HepG2 (cell line): ENCODE data around the gene SLC22A5. TPM values are rescaled to one million over a fixed set of nuclear protein-coding genes. Genes with fewer than 3 reads are reported as not detected.

ENCODE experiments used
- ATAC-seq: fragments of 200-7000 bp; cut with Tn5 transposase; 3 replicates; pipeline ENCODE4 v1.9.1; 2020; ENCODE audit warnings: mild to moderate bottlenecking, moderate library complexity
- BruUV-seq: library from RNA; stranded (reverse); fragments of 400-500 nt; replicated peaks from 2 replicates; lab custom pipeline; 2021; lab: Mats Ljungman, UMichigan
- CTCF ChIA-PET: fragments of 300-600 bp; formaldehyde crosslinking; extraction: SDS; loops from one replicate; lab custom pipeline; 2021; ENCODE audit warnings: low total read pairs, inconsistent platforms, low intra/inter-chr PET ratio; lab: Yijun Ruan, JAX
- POLR2A ChIA-PET: fragments of 350-600 bp; sonication (Branson Sonifier 250); formaldehyde crosslinking; loops from one replicate; lab custom pipeline; 2020; ENCODE audit warnings: antibody characterized with exemption, inconsistent platforms; lab: Yijun Ruan, JAX
- DNase-seq: peaks from one replicate; pipeline ENCODE4 v3.0.0-alpha.2; 2015; ENCODE audit warnings: low spot score
- FAIRE-seq: peaks from 3 replicates; lab custom pipeline; 2011; peaks lifted over from hg19 to GRCh38; lab: Jason Lieb, UNC
- H2AFZ ChIP-seq: one replicate; pipeline ENCODE4 v1.6.1; 2011; ENCODE audit warnings: low read length, inconsistent platforms
- H3K27ac ChIP-seq: fragments of 300-600 bp; 3 replicates; pipeline ENCODE4 v1.8.0; 2011; ENCODE audit warnings: mixed run types, mild to moderate bottlenecking, mixed read lengths, low read length, inconsistent platforms; ENCODE audit not compliant: insufficient read depth; ENCODE audit errors: extremely low read length
- H3K27me3 ChIP-seq, 2 experiments: fragments of 200-600 bp in 1 of 2; 2 replicates in 1 of 2; 3 replicates in 1 of 2; pipeline versions ENCODE4 v1.6.0 to v1.8.0; 2011; ENCODE audit warnings: low read length in 2 of 2, mild to moderate bottlenecking in 2 of 2, moderate library complexity in 2 of 2, inconsistent platforms in 1 of 2; ENCODE audit not compliant: insufficient read depth in 2 of 2, control insufficient read depth in 1 of 2
- H3K36me3 ChIP-seq, 2 experiments: fragments of 200-600 bp in 1 of 2; replicated peaks in 1 of 2; 2 replicates in 1 of 2; 3 replicates in 1 of 2; pipeline versions ENCODE4 v1.5.1 to v1.8.0; 2011; ENCODE audit warnings: low read length in 2 of 2, inconsistent platforms in 1 of 2; ENCODE audit not compliant: insufficient read depth in 2 of 2, control insufficient read depth in 1 of 2
- H3K4me1 ChIP-seq: 2 replicates; pipeline ENCODE4 v1.5.1; 2012; ENCODE audit warnings: low read length, inconsistent platforms; ENCODE audit not compliant: insufficient read depth
- H3K4me2 ChIP-seq: 2 replicates; pipeline ENCODE4 v1.6.0; 2011; ENCODE audit warnings: low read depth, low read length, inconsistent platforms
- H3K4me3 ChIP-seq, 3 experiments: fragments of 200-600 bp in 1 of 3; sonication (generic), shearing (Covaris generic) in 1 of 3; replicated peaks in 1 of 3; 2 replicates each; pipeline ENCODE4 v1.5.1; 2011 to 2016; ENCODE audit warnings: low read length in 3 of 3, inconsistent platforms in 2 of 3, low read depth in 2 of 3, mild to moderate bottlenecking in 2 of 3, control low read depth in 1 of 3, mixed read lengths in 1 of 3; ENCODE audit not compliant: insufficient read depth in 1 of 3
- H3K79me2 ChIP-seq: one replicate; pipeline ENCODE4 v1.6.1; 2011; ENCODE audit warnings: low read length, inconsistent platforms; ENCODE audit not compliant: insufficient read depth
- H3K9ac ChIP-seq: 2 replicates; pipeline ENCODE4 v1.6.0; 2011; ENCODE audit warnings: mild to moderate bottlenecking, low read depth, low read length, inconsistent platforms; ENCODE audit not compliant: insufficient read depth
- H3K9me3 ChIP-seq: 2 replicates; pipeline ENCODE4 v1.5.1; 2012; ENCODE audit warnings: mild to moderate bottlenecking, low read length
- H4K20me1 ChIP-seq: 2 replicates; pipeline ENCODE4 v1.6.0; 2011; ENCODE audit warnings: inconsistent platforms, mild to moderate bottlenecking, low read length, moderate library complexity; ENCODE audit not compliant: insufficient read depth
- AGO2 ChIP-seq: fragments of 200-400 bp; formaldehyde crosslinking; optimal IDR thresholded peaks from 2 replicates; pipeline ENCODE3; 2017; ENCODE audit warnings: mild to moderate bottlenecking, low read depth, low read length, moderate library complexity
- AHR ChIP-seq: IDR thresholded peaks from 2 replicates; pipeline ENCODE4 v1.6.1; 2018; ENCODE audit warnings: missing genetic modification reagents, missing compliant biosample characterization
- DMAP1 ChIP-seq: IDR thresholded peaks from 2 replicates; pipeline ENCODE4 v1.6.1; 2016
- FOXK2 ChIP-seq: fragments of 450-650 bp; IDR thresholded peaks from 2 replicates; pipeline ENCODE4 v1.6.1; 2016
- KLF16 ChIP-seq, 2 experiments: sonication (generic) in 1 of 2; formaldehyde crosslinking in 1 of 2; IDR thresholded peaks; 2 replicates each; pipeline versions ENCODE4 v1.6.1 to v1.8.0; 2016 to 2023; ENCODE audit warnings: missing genetic modification reagents in 2 of 2, missing compliant biosample characterization in 1 of 2
- KMT2B ChIP-seq: IDR thresholded peaks from 2 replicates; pipeline ENCODE4 v1.6.1; 2016; ENCODE audit warnings: missing genetic modification reagents, missing compliant biosample characterization
- NFKBIZ ChIP-seq: IDR thresholded peaks from 2 replicates; pipeline ENCODE4 v1.6.1; 2018; ENCODE audit warnings: missing genetic modification reagents, missing compliant biosample characterization
- RFX5 ChIP-seq: IDR thresholded peaks from 2 replicates; pipeline ENCODE4 v1.6.1; 2011; ENCODE audit warnings: low read depth, low read length, improper control_type of control experiment
- SIN3A ChIP-seq: IDR thresholded peaks from 2 replicates; pipeline ENCODE4 v1.6.1; 2011; ENCODE audit warnings: low read depth, mild to moderate bottlenecking, control low read depth, low read length, borderline replicate concordance
- ZFP36L1 ChIP-seq: sonication (generic); formaldehyde crosslinking; IDR thresholded peaks from 2 replicates; pipeline ENCODE4 v1.8.0; 2022; ENCODE audit warnings: mild to moderate bottlenecking, missing genetic modification reagents, moderate library complexity
- ZNF280D ChIP-seq: sonication (generic); formaldehyde crosslinking; IDR thresholded peaks from 2 replicates; pipeline ENCODE4 v1.5.1; 2020; ENCODE audit warnings: mild to moderate bottlenecking, missing genetic modification reagents
- ZNF496 ChIP-seq: sonication (generic); formaldehyde crosslinking; IDR thresholded peaks from 2 replicates; pipeline ENCODE4 v1.8.1; 2023; ENCODE audit warnings: mild to moderate bottlenecking, moderate library complexity, missing genetic modification reagents; ENCODE audit not compliant: insufficient replicate concordance
- ZNF616 ChIP-seq: sonication (generic); formaldehyde crosslinking; IDR thresholded peaks from 2 replicates; pipeline ENCODE4 v1.5.0; 2020; ENCODE audit warnings: low read depth, mild to moderate bottlenecking, missing genetic modification reagents
- ZNF792 ChIP-seq: IDR thresholded peaks from 2 replicates; pipeline ENCODE4 v1.6.1; 2016
- WGBS: methylation state at CpG from one replicate; pipeline ENCODE4 v1.1.6; 2017; ENCODE audit warnings: low lambda C conversion rate; 5-methylcytosine and 5-hydroxymethylcytosine counted together
- in situ Hi-C: cut with HindIII; loops from 2 replicates; pipeline ENCODE4 v1.10.0; 2017; ENCODE audit warnings: low pct_unique_long_range_greater_than_20kb; ENCODE audit not compliant: extremely low pct_ligation_motif_present
- intact Hi-C: fragments of 100-400 bp; cut with micrococcal nuclease; formaldehyde crosslinking; loops from one replicate; pipeline ENCODE4 v1.10.0; 2022; ENCODE audit not compliant: unreplicated experiment
- polyA plus RNA-seq, 8 experiments: library from polyadenylated mRNA; depleted of rRNA in 3 of 8; stranded (reverse) in 7 of 8; unstranded in 1 of 8; fragments of >200 nt; fragmentation: Illumina TruSeq in 4 of 8; extraction: Trizol in 4 of 8; gene quantifications; 2 replicates each; pipeline versions ENCODE4 v1.2.1 to v1.2.3, GENCODE V29; 2011 to 2016; ENCODE audit warnings: low read depth in 4 of 8, missing spikeins in 1 of 8, mixed read lengths in 1 of 8; ENCODE audit not compliant: insufficient read depth in 1 of 8
- total RNA-seq, 5 experiments: library from RNA; depleted of rRNA; stranded (reverse); fragments of >200 nt; fragmentation: Illumina TruSeq; extraction: Trizol; gene quantifications; 2 replicates each; pipeline ENCODE4 v1.2.3, GENCODE V29; 2016; ENCODE audit warnings: low read depth in 1 of 5
- TF ChIP-seq, protein P1 (sequence below): sonication (generic); formaldehyde crosslinking; IDR thresholded peaks from 2 replicates; pipeline ENCODE4 v1.4.0; 2020; ENCODE audit warnings: mild to moderate bottlenecking, missing genetic modification reagents
- TF ChIP-seq, protein P2 (sequence below): sonication (generic); formaldehyde crosslinking; IDR thresholded peaks from 2 replicates; pipeline ENCODE4 v1.5.1; 2020; ENCODE audit warnings: mild to moderate bottlenecking, missing genetic modification reagents, moderate library complexity

Gene SLC22A5
- total and polyA plus RNA-seq, 2 of the 13 experiments (the other 11 are each of a cell fraction or from before 2014, with no cell fraction given): 7.1 to 15.1 TPM

GRCh38 chr5:132437604-132438266 lies 68.2 kb downstream of the SLC22A5 start:
- no peak for ATAC-seq
- H3K9me3 ChIP-seq: no peaks in the 10 kb centered on the region
- 79% methylated on average over 2 of the region's 3 CpGs for WGBS
- TF ChIP-seq ZNF616 (CRISPR knock-in tag) (no peak), AGO2 (no peak), DMAP1 (CRISPR knock-in tag) (no peak), ZNF496 (CRISPR knock-in tag) (no peak), KMT2B (CRISPR knock-in tag) (no peak), ZNF280D (CRISPR knock-in tag) (no peak), FOXK2 (no peak), AHR (no peak), KLF16 (CRISPR knock-in tag; IDR thresholded peaks at IDR 0.05) (no peak), RFX5 (no peak), NFKBIZ (CRISPR knock-in tag) (no peak), SIN3A (no peak), ZFP36L1 (CRISPR knock-in tag) (no peak), ZNF792 (CRISPR knock-in tag) (no peak)
- TF ChIP-seq, protein P1, sequence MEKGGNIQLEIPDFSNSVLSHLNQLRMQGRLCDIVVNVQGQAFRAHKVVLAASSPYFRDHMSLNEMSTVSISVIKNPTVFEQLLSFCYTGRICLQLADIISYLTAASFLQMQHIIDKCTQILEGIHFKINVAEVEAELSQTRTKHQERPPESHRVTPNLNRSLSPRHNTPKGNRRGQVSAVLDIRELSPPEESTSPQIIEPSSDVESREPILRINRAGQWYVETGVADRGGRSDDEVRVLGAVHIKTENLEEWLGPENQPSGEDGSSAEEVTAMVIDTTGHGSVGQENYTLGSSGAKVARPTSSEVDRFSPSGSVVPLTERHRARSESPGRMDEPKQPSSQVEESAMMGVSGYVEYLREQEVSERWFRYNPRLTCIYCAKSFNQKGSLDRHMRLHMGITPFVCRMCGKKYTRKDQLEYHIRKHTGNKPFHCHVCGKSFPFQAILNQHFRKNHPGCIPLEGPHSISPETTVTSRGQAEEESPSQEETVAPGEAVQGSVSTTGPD: no peak
- TF ChIP-seq, protein P2, sequence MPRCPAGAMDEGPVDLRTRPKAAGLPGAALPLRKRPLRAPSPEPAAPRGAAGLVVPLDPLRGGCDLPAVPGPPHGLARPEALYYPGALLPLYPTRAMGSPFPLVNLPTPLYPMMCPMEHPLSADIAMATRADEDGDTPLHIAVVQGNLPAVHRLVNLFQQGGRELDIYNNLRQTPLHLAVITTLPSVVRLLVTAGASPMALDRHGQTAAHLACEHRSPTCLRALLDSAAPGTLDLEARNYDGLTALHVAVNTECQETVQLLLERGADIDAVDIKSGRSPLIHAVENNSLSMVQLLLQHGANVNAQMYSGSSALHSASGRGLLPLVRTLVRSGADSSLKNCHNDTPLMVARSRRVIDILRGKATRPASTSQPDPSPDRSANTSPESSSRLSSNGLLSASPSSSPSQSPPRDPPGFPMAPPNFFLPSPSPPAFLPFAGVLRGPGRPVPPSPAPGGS (CRISPR knock-in tag): no peak
- no peak overlapping the region for H3K4me3 ChIP-seq
- no peak overlapping the region for H3K27ac ChIP-seq
- no peaks in the 10 kb centered on the region for H3K36me3 ChIP-seq
- no peaks in the 10 kb centered on the region for H3K27me3 ChIP-seq
- intact Hi-C loops: no loop called here
- ChIA-PET CTCF (no interaction called here), POLR2A (interaction anchor here (0.6 kb wide), 1 partner anchor 13 kb away, joined by 3 read pairs; no protein-coding TSS in a partner anchor)
- H3K4me1 ChIP-seq: peaks cover 21% of the 10 kb centered on the region
- no peaks in the 10 kb centered on the region for H3K79me2 ChIP-seq
- H2AFZ ChIP-seq: no peak overlapping the region
- H3K4me2 ChIP-seq: no peak overlapping the region
- no peak overlapping the region for H3K9ac ChIP-seq
- H4K20me1 ChIP-seq: no peaks in the 10 kb centered on the region
- no peak for FAIRE-seq
- no TSS peak for BruUV-seq
- in situ Hi-C loops: no loop called here
- DNase-seq: no peak
